NB4 (cell line): Measurements from ENCODE around the gene PECR.
A peak's percentile ranks its signal among the peaks of the same experiment; 100 is the strongest.

ENCODE experiments used
- DNase-seq: peaks from one replicate; pipeline ENCODE4 v3.0.0; 2010; ENCODE audit warnings: low read depth
- H3K4me3 ChIP-seq: one replicate; pipeline ENCODE4 v1.5.1; 2011; ENCODE audit warnings: mild to moderate bottlenecking, low read depth, low read length, moderate library complexity
- CTCF ChIP-seq: IDR thresholded peaks from one replicate; pipeline ENCODE4 v1.5.1; 2012; ENCODE audit warnings: low read depth, low read length
- MAX ChIP-seq: IDR thresholded peaks from 2 replicates; pipeline ENCODE4 v1.6.1; 2011; ENCODE audit warnings: low read depth, low read length
- MYC ChIP-seq: IDR thresholded peaks from 2 replicates; pipeline ENCODE4 v1.6.1; 2011; ENCODE audit warnings: low read depth, low read length
- POLR2A ChIP-seq: IDR thresholded peaks from 2 replicates; pipeline ENCODE4 v1.6.1; 2011; ENCODE audit warnings: mild to moderate bottlenecking; ENCODE audit not compliant: insufficient read length; ENCODE audit errors: extremely low read depth

Gene PECR

DNA sequence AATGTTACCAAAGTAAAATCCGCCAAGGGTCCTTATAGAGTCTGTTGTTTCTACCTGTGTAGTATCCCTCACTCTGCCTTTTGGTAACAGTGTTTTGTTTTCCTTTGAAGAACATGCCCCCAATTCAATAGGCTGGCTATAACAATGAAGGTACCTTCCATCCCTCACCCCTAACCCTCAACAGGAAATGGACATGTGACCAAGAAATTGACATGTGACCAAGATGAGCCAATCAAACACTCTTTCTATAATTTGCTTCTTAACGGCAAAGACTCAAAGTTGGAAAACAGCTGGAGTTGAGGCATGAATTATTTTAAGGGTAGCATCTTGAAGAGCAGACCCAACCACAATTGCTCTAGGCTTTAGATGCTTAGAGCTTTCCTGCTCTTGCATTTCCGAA, 62.9 kb downstream of the PECR start:
- no peak overlapping the region for H3K4me3 ChIP-seq
- no peak for DNase-seq
- 0 out of 2 replicates have a peak, but pooled peaks have one; percentile 7 for TF ChIP-seq MAX
- no peak for TF ChIP-seq MYC

DNA sequence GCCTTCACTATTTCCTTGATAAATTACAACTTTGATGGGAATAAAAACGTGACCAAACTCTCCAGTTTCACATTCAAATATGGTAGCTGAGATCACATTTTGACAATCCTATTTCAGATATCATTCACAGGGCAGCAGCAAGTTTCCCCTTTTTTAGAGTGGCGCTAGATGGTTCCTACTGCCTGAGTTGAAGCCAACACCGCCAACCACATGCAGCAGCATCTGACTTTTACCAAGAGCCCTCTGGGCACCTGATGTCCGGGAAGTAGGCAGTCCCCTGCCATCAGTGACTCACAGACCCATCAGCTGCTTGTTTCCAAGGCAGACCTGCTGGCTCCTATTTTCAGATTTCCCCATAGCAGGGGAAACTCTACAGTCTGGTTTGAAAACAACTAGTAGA, 64.2 kb downstream of the PECR start:
- DNase-seq, result peak; percentile 35

DNA sequence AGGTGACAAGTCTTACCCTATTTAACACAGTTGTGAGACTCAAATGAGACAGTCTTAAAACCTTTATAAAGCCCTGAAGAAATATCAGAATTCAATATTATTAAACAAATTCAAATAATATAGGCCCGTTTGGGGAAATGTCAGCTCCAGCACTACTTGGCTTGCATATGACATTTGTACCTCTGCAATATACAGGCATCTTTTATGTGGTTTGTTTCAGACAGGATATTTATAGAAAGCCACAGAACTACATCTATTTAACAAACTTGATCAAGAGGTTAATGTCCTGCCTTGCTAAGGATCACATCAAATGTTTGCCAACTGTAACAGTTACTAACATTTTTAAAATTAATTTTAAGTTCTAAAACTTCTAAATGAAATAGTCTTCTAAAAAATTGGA, 65.0 kb downstream of the PECR start:
- no peak overlapping the region for H3K4me3 ChIP-seq
- DNase-seq, result no peak
- no peak for TF ChIP-seq CTCF
- no peak for TF ChIP-seq POLR2A
- TF ChIP-seq MAX, result no peak
- TF ChIP-seq MYC, result no peak

More for the DNA sequence above, 64.2 kb downstream of the PECR start:
- TF ChIP-seq POLR2A, result no peak
- TF ChIP-seq CTCF, result no peak
- TF ChIP-seq MAX, result no peak
- no peak for TF ChIP-seq MYC
- H3K4me3 ChIP-seq, result no peak overlapping the region

GRCh38 chr2:216015722-216016464, 65.7 kb downstream of the PECR start:
- no peak for TF ChIP-seq MAX
- no peak for TF ChIP-seq MYC
- no peak for TF ChIP-seq POLR2A
- no peak for TF ChIP-seq CTCF
- no peak overlapping the region for H3K4me3 ChIP-seq
- peak; percentile 31 for DNase-seq

GRCh38 chr2:216014986-216015385, 66.6 kb downstream of the PECR start:
- no peak for TF ChIP-seq MYC
- no peak for TF ChIP-seq MAX
- TF ChIP-seq CTCF, result no peak
- no peak for TF ChIP-seq POLR2A
- no peak overlapping the region for H3K4me3 ChIP-seq
- DNase-seq, result no peak

DNA sequence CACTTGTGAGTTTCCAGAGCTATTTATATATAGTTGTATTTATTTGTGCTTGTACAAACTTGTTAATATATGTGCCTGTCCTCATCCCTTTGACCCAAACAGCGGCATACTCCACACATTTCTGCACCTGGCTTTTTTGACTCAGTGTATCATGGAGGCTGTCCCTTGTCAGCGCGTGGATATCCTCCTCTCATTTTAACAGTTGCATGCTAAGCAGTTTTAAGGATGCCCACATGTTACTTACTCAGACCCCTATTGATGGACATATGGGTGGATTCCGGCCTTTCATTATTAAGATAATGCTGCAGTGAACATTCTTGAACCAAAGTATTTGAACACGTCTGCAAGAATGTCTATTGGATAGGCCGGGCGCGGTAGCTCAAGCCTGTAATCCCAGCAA, 67.6 kb downstream of the PECR start:
- H3K4me3 ChIP-seq, result peak overlapping the region; percentile 7
- no peak for DNase-seq
- TF ChIP-seq CTCF (no peak), POLR2A (no peak), MYC (no peak), MAX (no peak)
